Uterus (tissue), 4 donors: ENCODE results near the gene TSHZ2. TPM values are rescaled to one million over a fixed set of nuclear protein-coding genes. Genes with fewer than 3 reads are reported as not detected.

Experiments
- DNase-seq, 2 donors: peaks; one replicate each; pipeline ENCODE4 v3.0.0-alpha.2; 2019 to 2020
- H3K27ac ChIP-seq, 2 donors: fragments of 200-600 bp; sonication (generic); 1 replicate in 1 of 2; 2 replicates in 1 of 2; pipeline ENCODE4 v1.5.1; 2016 to 2018
- H3K27me3 ChIP-seq, 2 donors: fragments of 200-600 bp; sonication (generic); one replicate each; pipeline ENCODE4 v1.5.1; 2018 to 2019; ENCODE audit warnings: control low read depth in 1 of 2
- H3K36me3 ChIP-seq, 2 donors: fragments of 200-600 bp; sonication (generic); one replicate each; pipeline ENCODE4 v1.5.1; 2019; ENCODE audit warnings: control low read depth in 1 of 2
- H3K4me1 ChIP-seq, 2 donors: fragments of 200-600 bp; sonication (generic); one replicate each; pipeline ENCODE4 v1.5.1; 2018 to 2019; ENCODE audit warnings: control low read depth in 1 of 2
- H3K4me3 ChIP-seq, 2 donors: fragments of 200-600 bp; sonication (generic); 1 replicate in 1 of 2; 2 replicates in 1 of 2; pipeline ENCODE4 v1.5.1; 2018 to 2019; ENCODE audit warnings: mild to moderate bottlenecking in 1 of 2
- H3K9me3 ChIP-seq, 2 donors: fragments of 200-600 bp; sonication (generic); one replicate each; pipeline ENCODE4 v1.5.1; 2019; ENCODE audit warnings: control low read depth in 1 of 2
- POLR2A ChIP-seq, 2 donors: fragments of 450-650 bp; IDR thresholded peaks; one replicate each; pipeline ENCODE4 v1.6.1; 2016; ENCODE audit warnings: antibody characterized with exemption in 2 of 2, mild to moderate bottlenecking in 1 of 2, moderate library complexity in 1 of 2
- intact Hi-C: fragments of 100-400 bp; cut with DNase I; formaldehyde crosslinking; loops from one replicate; pipeline ENCODE4 v1.15.1; 2023; ENCODE audit warnings: low total_unique reads
- total RNA-seq, 4 donors: library from RNA; depleted of rRNA in 3 of 4; stranded (reverse); fragments of >200 nt in 3 of 4; gene quantifications; one replicate each; pipeline versions ENCODE4 v1.1.0 to v1.2.4, GENCODE V29; 2014 to 2023
- TF ChIP-seq, protein P1 (sequence below), 4 experiments: fragments of 200-600 bp in 2 of 4; fragments of 450-650 bp in 2 of 4; sonication (generic) in 2 of 4; IDR thresholded peaks; one replicate each; pipeline ENCODE4 v1.5.1; 2016 to 2019; ENCODE audit warnings: antibody characterized with exemption in 4 of 4, mild to moderate bottlenecking in 2 of 4, moderate library complexity in 1 of 4
- donor health status: DM: yes; HTN: yes; CAD: no.

The TSHZ2 gene
- total RNA-seq, 4 donors from 2014 or later = 22.0 to 50.1 (median 33.1) TPM

DNA sequence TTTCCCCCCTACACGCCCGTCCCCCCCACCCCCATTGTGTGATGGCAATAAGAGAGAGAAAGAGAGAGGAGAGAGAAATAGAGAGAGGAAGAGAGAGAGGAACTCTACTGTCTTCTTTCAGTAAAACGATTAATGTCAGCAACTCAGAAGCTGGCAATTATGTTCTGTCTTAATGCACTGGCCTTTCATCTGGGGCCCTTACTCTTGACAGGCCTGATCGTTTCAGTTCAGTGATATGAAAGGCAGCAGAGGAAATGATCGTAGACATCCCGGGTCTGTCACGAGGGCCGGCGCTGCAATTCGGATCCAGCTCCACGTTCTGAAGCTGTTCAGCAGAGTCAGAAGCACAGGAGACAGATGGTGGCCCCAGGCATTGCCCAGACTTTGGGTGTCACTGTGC is 312.5 kb downstream of the TSHZ2 start:
- no peak overlapping the region for H3K27ac ChIP-seq
- H3K36me3 ChIP-seq = no peaks in the 10 kb centered on the region
- H3K9me3 ChIP-seq = no peaks in the 10 kb centered on the region
- TF ChIP-seq POLR2A (IDR thresholded peaks at IDR 0.05) = no peak
- TF ChIP-seq, protein P1, sequence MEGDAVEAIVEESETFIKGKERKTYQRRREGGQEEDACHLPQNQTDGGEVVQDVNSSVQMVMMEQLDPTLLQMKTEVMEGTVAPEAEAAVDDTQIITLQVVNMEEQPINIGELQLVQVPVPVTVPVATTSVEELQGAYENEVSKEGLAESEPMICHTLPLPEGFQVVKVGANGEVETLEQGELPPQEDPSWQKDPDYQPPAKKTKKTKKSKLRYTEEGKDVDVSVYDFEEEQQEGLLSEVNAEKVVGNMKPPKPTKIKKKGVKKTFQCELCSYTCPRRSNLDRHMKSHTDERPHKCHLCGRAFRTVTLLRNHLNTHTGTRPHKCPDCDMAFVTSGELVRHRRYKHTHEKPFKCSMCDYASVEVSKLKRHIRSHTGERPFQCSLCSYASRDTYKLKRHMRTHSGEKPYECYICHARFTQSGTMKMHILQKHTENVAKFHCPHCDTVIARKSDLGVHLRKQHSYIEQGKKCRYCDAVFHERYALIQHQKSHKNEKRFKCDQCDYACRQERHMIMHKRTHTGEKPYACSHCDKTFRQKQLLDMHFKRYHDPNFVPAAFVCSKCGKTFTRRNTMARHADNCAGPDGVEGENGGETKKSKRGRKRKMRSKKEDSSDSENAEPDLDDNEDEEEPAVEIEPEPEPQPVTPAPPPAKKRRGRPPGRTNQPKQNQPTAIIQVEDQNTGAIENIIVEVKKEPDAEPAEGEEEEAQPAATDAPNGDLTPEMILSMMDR (IDR thresholded peaks at IDR 0.05) = no peak
- no peaks in the 10 kb centered on the region for H3K4me1 ChIP-seq
- intact Hi-C loops = no loop called here
- H3K4me3 ChIP-seq = no peak overlapping the region
- H3K27me3 ChIP-seq = no peaks in the 10 kb centered on the region
- no peak for DNase-seq

DNA sequence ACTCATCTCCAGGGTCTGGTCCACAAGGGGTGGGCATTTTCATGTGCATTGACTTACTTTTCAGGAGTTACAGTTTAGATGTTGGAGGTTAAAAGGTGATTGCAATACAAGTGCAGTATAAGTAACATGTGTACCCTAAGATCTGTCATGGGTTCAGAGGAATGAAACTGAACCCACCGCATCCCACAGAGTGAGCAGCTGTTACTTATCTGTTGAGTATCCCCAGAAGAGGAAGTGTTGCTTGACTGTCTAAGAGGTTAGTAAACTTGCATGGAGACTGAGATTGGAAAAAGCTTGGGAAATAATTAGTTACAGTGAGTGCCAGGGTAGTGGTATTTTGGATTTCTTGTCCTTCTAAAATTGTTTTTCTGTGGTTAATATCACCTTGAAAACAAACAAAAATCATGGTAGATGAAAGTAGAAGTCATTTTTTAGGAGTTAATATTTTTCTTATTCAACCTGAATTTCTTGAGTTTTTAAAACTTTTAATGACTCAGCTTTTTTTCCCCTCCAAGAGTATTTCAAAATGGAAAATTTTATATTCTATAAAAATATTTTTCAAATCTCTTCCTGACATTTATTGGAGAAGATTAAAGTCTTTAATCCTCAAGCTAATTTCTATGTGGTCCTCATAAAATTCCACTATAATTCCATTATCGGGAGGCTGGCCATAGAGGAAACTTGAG is 315.3 kb downstream of the TSHZ2 start:
- intact Hi-C loops = no loop called here
- TF ChIP-seq, protein P1 (IDR thresholded peaks at IDR 0.05) = no peak
- TF ChIP-seq POLR2A (IDR thresholded peaks at IDR 0.05) = no peak

GRCh38 chr20:53291548-53291947 is 319.4 kb downstream of the TSHZ2 start:
- Histone ChIP-seq H3K9me3 (no peaks in the 10 kb centered on the region), H3K27me3 (no peaks in the 10 kb centered on the region), H3K27ac (no peak overlapping the region), H3K4me3 (no peak overlapping the region), H3K36me3 (no peaks in the 10 kb centered on the region), H3K4me1 (no peaks in the 10 kb centered on the region)
- no peak for DNase-seq
- intact Hi-C loops = no loop called here
- TF ChIP-seq, protein P1 (IDR thresholded peaks at IDR 0.05) = no peak
- TF ChIP-seq POLR2A (IDR thresholded peaks at IDR 0.05) = no peak

More for the DNA sequence above, 315.3 kb downstream of the TSHZ2 start:
- Histone ChIP-seq H3K27me3 (no peaks in the 10 kb centered on the region), H3K9me3 (no peaks in the 10 kb centered on the region), H3K27ac (no peak overlapping the region), H3K4me3 (no peak overlapping the region), H3K36me3 (no peaks in the 10 kb centered on the region), H3K4me1 (no peaks in the 10 kb centered on the region)
- no peak for DNase-seq

DNA sequence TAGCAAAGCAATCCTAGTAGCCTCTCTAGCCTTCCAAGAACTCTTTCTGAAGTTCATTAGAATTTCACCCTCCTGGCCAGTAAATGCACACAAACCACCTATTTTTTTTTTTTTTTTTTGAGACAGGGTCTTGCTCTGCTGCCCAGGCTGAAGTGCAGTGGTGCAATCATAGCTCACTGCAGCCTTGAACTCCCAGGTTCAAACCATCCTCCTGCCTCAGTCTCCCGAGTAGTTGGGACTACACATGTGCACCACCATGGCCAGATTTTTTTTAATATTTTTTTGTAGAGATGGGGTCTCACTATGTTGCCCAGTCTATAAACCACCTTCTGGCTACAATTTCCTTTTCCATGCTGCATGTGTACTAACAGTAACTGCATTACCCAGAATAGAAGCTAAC is 320.2 kb downstream of the TSHZ2 start:
- no peak for TF ChIP-seq POLR2A (IDR thresholded peaks at IDR 0.05)
- TF ChIP-seq, protein P1 (IDR thresholded peaks at IDR 0.05) = no peak
- Histone ChIP-seq H3K36me3 (no peaks in the 10 kb centered on the region), H3K9me3 (no peaks in the 10 kb centered on the region), H3K27me3 (no peaks in the 10 kb centered on the region), H3K27ac (no peak overlapping the region), H3K4me1 (no peaks in the 10 kb centered on the region), H3K4me3 (no peak overlapping the region)
- DNase-seq = no peak
- intact Hi-C loops = no loop called here

- TF ChIP-seq POLR2A (IDR thresholded peaks at IDR 0.05) = no peak
- TF ChIP-seq, protein P1 (IDR thresholded peaks at IDR 0.05) = no peak
- Histone ChIP-seq H3K4me3 (no peak overlapping the region), H3K9me3 (no peaks in the 10 kb centered on the region), H3K4me1 (no peaks in the 10 kb centered on the region), H3K27me3 (no peaks in the 10 kb centered on the region), H3K36me3 (no peaks in the 10 kb centered on the region), H3K27ac (no peak overlapping the region)
- DNase-seq = no peak
- intact Hi-C loops = no loop called here
Observed at GRCh38 chr20:53294804-53295203, 322.6 kb downstream of the TSHZ2 start.
